ENCODE data around the gene MCTP1. TPM values are rescaled to one million over a fixed set of nuclear protein-coding genes. Genes with fewer than 3 reads are reported as not detected.

Gene MCTP1
- total and polyA plus RNA-seq, 10 of the 15 experiments (the other 5 are each of a cell fraction or from before 2014, with no cell fraction given), result 12.6 to 45.9 (median 18.8) TPM

- no peak for ATAC-seq
- in situ Hi-C loops (cut with MboI), result no loop called here
Observed at GRCh38 chr5:95100551-95100950, 184.3 kb downstream of the MCTP1 start.

More at GRCh38 chr5:95100551-95100950, 184.3 kb downstream of the MCTP1 start:
- intact Hi-C loops (cut with micrococcal nuclease; ENCODE audit: unreplicated experiment), result no loop called here
- H3K9me3 ChIP-seq (replicated peaks; ENCODE audit: control insufficient read depth, insufficient read depth, low read length), result no peaks in the 10 kb centered on the region
- no peak overlapping the region for H3K4me3 ChIP-seq
- ChIA-PET SMC1A (ENCODE audit: uncharacterized antibody, unreplicated experiment) (interaction anchor here (3.0 to 3.2 kb wide), 2 partner anchors 11 to 13 kb away, joined by 8 to 13 read pairs; no protein-coding TSS in a partner anchor), CTCF (no interaction called here), POLR2A (no interaction called here), RAD21 (ENCODE audit: unreplicated experiment) (no interaction called here)
- no peaks in the 10 kb centered on the region for H3K36me3 ChIP-seq (ENCODE audit: control insufficient read depth in 2 of 2, insufficient read depth in 2 of 2, low read length in 1 of 2)
- no peak overlapping the region for H2AFZ ChIP-seq (ENCODE audit: control insufficient read depth, low read depth, low read length)
- no peak overlapping the region for H3K27ac ChIP-seq (ENCODE audit: control insufficient read depth, insufficient read depth)
- TF ChIP-seq MAX (IDR thresholded peaks at IDR 0.05; ENCODE audit: low read depth, low read length), result no peak
- no peak for TF ChIP-seq ELK1 (IDR thresholded peaks at IDR 0.05; ENCODE audit: low read depth, low read length)
- TF ChIP-seq NFYB (IDR thresholded peaks at IDR 0.05; ENCODE audit: insufficient read depth, low read depth, low read length), result no peak
- TF ChIP-seq IRF5 (IDR thresholded peaks at IDR 0.05; ENCODE audit: borderline replicate concordance), result no peak
- TF ChIP-seq MYB (IDR thresholded peaks at IDR 0.05; ENCODE audit: borderline replicate concordance, low read depth, low read length), result no peak
- TF ChIP-seq YY1 (IDR thresholded peaks at IDR 0.05; ENCODE audit: low read depth, low read length), result no peak
- no peak for TF ChIP-seq NR2C2 (IDR thresholded peaks at IDR 0.05; ENCODE audit: borderline replicate concordance, control insufficient read depth, insufficient read length, low read depth)
- TF ChIP-seq RB1 (IDR thresholded peaks at IDR 0.05; ENCODE audit: borderline replicate concordance), result no peak
- TF ChIP-seq ZSCAN29 (IDR thresholded peaks at IDR 0.05), result no peak
- no peak for TF ChIP-seq HDAC6 (IDR thresholded peaks at IDR 0.05; ENCODE audit: unreplicated experiment)
- TF ChIP-seq YBX1 (IDR thresholded peaks at IDR 0.05), result no peak
- no peak for TF ChIP-seq NKRF (conservative IDR thresholded peaks at IDR 0.05)
- TF ChIP-seq USF1 (IDR thresholded peaks at IDR 0.05; ENCODE audit: borderline replicate concordance, extremely low read length, insufficient read depth, low read depth, low read length), result no peak
- TF ChIP-seq ATF7 (IDR thresholded peaks at IDR 0.05; ENCODE audit: low read depth), result no peak
- TF ChIP-seq MYC (IDR thresholded peaks at IDR 0.05; ENCODE audit: insufficient read depth, insufficient read length, insufficient replicate concordance, low read length, severe bottlenecking), result no peak
- TF ChIP-seq EED (IDR thresholded peaks at IDR 0.05; ENCODE audit: low read depth), result no peak
- no peak for FAIRE-seq
- H3K79me2 ChIP-seq (ENCODE audit: control insufficient read depth, insufficient read depth, low read length), result no peaks in the 10 kb centered on the region
- DNase-seq (ENCODE audit: low read depth, low spot score), result no peak
- no TSS peak for BruUV-seq (replicated peaks)
- no peak overlapping the region for H3K9ac ChIP-seq (ENCODE audit: control insufficient read depth, insufficient read depth, low read length)
- H3K4me2 ChIP-seq (ENCODE audit: control insufficient read depth, insufficient read depth), result no peak overlapping the region
- no peaks in the 10 kb centered on the region for H3K4me1 ChIP-seq (ENCODE audit: control insufficient read depth, insufficient read depth, low read length)
- H4K20me1 ChIP-seq (ENCODE audit: control insufficient read depth, insufficient read depth), result no peaks in the 10 kb centered on the region
- 0% methylated on average over 1 of the region's 1 CpG for WGBS (ENCODE audit: insufficient coverage, insufficient replicate concordance, low lambda C conversion rate, missing lambda C conversion rate)
- no peaks in the 10 kb centered on the region for H3K27me3 ChIP-seq (replicated peaks in 1 of 2; ENCODE audit: control insufficient read depth in 2 of 2, insufficient read depth in 2 of 2, low read length in 1 of 2)

All from GM12878 (cell line).